ENCODE results near the gene ATXN1.

GRCh38 chr6:16339265-16339587 is 422.0 kb downstream of the ATXN1 start:
- TF ChIP-seq GATA2 (IDR thresholded peaks at IDR 0.05; ENCODE audit: low read depth, low read length) (no peak), GATA3 (IDR thresholded peaks at IDR 0.05; ENCODE audit: low read depth, low read length) (no peak)
